T-helper 1 cell (primary cell): ENCODE measurements around the gene PHC2.
A peak's percentile ranks its signal among the peaks of the same experiment; 100 is the strongest.

Experiments
- DNase-seq, 5 donors: peaks; one replicate each; pipeline ENCODE4 v3.0.0-alpha.2; 2012 to 2020

The PHC2 gene

DNA sequence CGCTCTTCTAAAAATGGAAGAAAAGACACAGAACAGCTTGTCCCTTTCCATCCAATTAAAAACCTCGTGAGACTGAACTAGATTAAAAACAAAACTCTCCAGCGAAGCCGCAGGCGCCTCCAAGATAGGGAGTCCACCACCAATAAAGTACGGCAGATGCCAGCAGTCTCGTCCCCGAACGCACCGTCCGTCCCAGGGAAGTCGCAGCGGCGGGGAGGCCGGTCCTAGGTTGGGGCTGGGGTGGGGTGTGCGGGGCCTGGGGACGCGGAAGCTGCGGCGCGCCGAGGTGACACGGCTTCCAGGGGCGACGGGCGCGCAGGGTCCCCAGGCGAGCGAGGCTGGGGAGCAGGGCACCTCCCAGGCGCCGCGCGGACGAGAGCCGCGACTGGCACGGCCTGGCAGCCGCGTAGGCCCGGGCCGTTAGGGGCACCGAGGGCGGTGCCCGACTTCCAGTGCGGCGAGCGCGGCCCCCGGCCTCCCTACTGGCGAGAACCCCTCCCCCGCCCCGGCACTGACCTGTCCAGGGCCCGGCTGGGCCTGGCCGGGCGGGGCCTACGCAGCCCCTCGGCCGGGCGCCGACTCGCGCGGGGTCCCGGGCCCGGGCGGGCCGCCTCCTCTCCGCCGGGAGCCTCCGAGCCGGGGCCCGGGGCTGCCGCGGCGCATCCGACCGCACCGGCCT, 81.7 kb downstream of the PHC2 start:
- DNase-seq: peak; percentile 14 to 54 (median 39)

DNA sequence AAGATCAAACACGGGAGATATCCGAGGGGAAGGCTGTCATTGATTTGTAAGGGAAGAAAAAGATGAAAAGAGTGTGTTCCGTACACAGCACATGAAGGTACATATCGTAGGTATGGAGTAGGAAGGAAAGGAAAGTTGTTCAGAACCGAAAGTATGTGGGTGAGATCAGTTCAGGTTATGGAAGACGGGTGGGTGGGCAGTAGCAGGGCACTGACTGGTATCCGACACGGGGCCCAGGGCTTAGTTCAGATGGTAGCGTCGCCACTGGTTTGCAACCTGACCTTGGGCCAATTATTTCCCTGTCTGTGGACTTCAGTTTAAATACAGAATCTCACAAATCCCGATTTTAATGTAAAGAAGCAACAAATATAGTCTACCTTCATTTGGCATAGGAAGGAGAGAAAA, 82.2 kb downstream of the PHC2 start:
- peak in 2 of 5 donors; percentile 8 to 20 for DNase-seq

DNA sequence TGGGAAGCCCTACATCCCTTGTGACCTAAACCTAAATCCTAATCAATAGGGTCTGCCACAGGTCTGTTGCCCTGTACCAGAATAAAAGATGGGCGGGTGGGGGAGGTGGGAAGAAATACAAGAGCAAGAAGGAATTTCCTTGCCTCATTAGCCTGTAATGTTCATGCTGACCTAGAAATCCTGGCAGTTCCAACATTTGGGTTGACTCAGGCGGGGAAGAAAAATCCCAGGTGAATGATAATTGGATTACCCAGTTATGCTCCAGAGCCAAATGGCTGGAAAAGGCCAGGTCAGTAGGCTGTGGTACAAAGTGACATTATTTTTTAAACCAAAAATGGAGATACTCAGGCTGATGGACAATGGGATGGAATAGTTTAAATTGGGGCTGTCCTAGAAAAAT, 82.7 kb downstream of the PHC2 start:
- DNase-seq: no peak

DNA sequence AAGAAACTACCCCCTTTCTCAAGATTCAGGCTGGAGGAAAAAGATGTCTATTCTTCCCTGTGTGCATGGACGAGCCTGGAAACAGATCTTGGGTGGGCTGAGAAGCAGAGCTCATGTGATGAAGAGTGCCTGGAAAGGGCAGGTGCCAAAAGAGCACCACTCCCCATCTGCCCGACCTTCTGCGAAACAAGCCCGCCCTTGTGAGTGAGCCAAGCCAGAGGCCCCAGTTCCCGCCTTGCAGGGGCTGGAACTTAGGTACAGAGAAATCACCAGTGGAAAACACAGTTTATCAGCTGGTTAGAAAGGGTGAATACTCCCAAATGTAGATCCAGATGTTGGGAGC, 83.3 kb downstream of the PHC2 start:
- DNase-seq: no peak

DNA sequence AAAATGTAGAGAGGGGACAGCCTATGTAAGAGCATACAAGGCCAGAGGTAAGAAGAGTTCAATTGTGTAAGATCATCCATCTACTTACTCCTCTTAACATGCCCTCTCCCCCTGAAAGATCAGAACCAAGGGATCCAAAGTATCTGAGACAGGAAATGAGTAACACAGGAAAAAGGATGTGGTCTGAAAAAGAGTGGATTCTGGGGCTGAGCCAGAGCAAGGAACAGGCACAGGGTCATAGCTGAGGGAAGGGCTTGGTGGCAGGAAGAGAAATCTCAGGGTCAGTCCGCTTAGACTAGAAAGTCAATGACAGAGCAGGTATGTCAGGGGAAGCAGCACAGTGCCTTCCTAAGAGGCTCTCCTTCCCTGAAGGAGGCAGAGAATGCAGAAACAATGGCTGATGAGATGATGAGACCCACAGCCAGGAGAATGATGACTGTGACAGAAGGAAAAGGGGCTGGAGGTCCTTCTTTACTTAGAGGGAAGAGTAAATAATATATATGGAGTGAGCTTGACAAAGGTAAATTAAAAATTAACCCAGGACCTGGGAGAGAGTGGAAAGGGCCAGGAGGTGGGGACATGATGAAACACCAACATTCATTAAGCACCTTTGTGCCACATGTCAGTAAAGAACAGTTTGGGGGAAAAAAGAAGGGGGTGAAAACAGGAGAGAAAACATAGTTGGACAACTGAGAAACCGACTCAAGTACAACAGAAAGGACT, 83.8 kb downstream of the PHC2 start:
- DNase-seq: peak in 1 of 5 donors; percentile 13

DNA sequence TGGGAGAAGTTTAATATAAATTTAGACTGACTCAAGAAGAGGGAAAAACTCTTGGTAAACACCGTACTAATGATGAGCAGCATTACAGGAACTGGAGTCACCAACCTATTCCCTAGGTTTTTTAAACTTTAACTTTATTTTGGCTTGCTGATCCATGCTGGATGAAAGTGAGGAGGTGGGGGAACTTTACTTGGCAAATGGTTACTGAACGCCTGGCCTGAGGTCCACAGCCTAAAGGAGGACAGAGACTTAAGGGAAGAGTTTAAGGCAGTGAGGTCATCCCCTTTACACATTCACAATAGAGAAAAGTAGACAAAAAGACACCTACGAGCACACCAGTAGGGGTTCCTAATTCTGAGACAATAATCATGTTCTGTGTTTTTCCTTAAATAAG, 84.4 kb downstream of the PHC2 start:
- no peak for DNase-seq

DNA sequence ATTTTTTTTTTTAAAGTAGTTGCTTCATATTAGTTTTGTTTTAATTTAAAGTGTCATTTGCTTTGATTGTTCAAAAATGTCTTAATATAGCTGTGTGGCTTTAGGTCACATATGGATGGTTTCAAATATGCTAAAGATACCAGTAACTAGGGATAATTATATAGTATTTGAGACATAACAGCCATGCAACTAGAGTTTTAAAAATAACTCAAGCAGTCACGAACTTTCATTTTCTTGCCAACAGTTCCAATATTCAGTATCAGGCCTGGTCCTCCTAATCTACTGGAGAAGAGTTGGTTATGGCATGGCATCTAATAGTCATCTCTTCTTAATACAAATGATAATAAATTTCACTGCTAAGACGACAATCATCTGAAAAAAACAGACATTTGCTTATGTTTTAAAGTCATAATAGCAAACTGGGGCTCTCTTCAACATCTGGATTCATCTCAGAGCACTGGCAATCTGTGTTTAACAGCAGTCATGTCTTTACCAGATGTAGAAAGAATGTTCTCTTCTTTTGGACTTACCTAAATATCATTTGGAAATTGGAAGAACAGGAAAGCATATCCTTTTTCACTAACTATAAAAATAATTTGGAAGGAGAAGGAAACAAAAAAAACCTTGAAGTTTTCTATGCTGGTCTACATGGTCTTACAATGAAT, 85.9 kb downstream of the PHC2 start:
- no peak for DNase-seq

DNA sequence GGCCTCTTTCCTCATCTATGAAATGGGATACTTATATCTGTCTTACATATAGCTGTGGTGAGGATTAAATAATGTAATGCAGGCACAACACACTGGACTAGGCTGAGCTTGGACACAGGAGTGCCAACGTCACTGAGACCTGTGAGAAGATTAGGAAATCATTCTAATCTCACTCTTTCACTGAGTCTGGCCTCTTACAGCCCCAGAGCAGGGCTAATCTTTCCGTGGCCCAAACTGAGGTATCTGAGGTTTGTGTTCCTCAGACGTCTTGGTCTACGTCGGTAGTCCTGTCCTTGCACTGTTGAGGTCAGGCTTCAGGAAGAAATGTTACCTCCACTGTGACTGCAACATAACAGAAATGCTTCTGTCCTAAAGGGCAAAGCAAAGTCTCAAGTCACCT, 87.4 kb downstream of the PHC2 start:
- no peak for DNase-seq

DNA sequence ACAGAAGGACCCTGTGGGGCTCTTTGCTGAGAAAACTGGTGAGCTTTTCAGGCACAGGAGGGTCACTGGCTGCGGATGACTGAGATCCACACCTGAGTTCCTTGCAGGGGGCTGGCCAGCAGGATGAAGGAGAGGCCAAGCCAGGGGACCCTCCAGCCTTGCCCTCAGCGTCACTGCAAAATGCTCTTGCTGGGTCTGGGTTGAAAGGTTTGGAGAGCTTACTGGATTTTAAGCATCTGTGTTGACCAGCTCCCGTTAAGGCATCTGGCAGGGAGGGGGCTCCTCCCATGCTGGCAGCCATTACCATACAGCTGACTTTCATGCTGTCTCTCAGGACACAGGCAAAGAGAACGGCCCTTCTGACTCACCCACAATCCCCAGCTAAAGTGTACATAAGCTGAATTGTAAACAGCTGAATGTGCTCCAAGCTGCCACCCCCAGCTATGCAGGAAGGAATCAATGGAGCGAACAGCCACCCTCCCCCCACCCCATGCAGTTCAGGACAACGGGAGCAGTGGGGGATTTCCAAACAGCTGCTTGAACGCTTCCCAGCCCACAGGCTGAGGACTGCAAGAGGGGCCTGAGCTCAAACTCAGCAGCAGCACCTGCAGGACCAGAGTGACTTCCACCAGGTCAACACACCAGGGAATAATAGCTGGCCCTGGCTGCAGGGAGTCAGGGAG, 88.7 kb downstream of the PHC2 start:
- no peak for DNase-seq

DNA sequence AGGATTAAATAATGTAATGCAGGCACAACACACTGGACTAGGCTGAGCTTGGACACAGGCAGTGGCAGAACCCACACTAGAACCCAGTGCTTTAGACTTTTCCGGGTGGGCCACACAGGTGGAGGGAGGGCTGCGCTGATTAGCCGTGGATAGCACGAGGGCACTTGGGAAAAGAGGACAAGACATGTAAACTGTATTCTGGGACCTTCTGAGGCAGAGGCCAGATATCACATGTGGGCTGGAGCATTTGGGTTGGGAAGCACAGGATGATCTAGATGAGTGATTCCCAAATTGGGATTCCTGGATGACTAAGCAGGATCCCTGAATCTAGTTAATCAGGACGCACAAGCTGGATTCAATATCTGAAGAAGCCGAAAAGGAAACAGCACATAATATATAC, 89.7 kb downstream of the PHC2 start:
- DNase-seq: no peak

DNA sequence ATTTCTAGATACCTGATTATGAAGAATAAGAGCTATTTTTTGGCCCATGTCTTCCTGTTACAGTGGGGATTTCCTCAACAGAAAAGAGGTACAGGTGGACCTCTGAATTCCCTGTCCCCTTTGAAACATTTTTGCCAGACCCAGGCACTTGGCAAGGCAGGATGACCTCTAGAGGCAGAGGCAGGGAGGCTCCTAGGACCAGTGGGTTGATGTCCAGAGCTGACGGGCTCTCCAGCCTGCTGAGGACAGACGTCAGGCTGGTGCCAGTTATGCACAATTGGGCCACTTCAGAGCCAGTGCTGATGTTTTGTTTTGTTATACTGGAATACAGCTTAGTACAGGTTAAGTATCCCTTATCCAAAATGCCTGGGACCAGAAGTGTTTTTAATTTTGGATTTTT, 91.5 kb downstream of the PHC2 start:
- DNase-seq: no peak

DNA sequence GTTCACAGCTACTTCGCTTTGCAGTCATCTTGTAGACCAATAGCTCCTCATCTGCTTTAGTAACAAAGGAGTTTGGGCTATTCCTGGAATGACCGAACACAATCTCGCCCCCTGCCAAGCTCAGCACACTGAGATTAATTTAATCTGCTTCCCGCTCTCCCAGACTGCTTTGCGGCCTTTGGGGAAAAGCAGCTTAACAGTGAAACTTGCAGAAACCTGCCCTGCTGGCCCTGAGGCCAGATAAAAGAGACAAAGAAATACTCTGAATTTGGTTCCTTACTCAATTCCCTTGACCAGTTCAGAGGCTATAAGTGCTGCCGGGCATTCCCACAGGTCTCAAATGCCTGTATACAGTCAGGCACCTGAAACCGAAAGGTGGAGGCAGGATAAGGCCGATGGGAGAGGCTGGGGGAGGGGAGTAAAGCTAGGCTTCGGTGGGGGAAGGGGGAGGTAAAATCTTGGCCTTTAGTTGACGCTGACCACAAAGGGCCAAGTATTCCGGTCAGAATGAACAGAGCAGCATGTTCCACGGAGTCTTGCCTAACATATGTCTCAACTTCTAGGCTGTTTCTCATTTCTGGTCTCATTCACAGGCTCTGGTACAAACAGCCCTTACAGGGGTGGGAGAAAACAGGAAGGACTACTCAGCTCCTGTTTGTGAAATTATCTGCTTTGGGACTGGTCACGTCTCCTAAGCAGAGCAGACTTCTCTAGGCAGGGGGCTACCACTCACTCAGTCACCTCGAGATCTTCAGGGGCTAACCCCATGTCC, 92.3 kb downstream of the PHC2 start:
- DNase-seq: no peak

DNA sequence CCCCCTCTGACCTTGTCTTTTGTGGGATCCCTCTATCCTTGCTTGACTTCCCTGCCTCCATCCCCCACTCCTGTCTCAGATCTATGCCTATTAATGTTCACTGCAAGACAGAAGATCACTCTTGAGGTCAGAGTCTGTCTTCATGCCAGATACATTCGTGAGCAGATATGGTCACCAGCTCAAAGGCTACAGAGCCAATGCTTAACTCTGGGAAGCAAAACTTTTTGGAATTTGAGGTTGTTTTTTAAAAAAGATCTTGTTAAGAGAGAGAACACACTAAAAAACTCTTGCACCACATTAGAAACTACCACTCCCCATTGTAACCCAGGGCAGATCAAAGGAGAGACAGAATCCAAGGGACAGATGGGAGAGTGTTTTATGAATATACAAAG, 92.9 kb downstream of the PHC2 start:
- no peak for DNase-seq

DNA sequence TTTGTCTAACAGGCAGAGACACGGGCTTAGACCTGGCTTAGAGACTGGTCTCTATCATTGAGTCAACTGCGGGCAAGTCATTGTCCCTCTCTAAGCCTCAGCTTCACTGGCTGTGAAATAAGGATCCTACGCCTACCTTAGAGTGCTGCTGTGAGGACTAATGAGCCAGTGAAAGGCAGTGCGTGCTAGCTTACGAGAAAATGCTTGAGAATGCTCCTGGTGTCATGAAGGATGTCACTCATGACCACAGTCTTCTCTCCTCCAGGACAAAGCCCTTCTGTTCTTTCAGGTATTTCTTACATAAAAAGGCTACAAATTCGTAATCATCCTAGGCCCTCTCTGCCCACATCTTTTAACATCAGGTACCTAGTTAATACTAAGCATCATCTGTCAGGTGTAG, 93.5 kb downstream of the PHC2 start:
- DNase-seq: no peak

DNA sequence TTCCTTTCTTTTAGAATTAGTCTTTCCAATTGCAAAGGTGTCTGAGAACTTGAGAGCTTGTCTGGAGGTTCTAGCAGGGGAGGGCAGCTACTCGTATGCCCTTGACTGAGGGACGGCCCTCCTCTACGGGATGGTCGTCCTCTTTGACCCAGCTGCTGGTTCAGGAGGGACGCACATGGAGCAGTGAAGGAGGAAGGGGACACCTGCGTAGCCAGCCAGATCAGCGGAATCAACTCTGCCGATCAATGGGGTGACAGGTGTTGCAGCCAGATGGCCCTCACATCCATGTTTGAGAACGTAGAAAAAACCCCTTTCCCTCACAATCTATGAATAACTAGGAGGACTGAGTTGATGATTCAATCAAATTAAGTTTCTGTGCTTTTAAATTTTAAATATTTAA, 94.3 kb downstream of the PHC2 start:
- no peak for DNase-seq

DNA sequence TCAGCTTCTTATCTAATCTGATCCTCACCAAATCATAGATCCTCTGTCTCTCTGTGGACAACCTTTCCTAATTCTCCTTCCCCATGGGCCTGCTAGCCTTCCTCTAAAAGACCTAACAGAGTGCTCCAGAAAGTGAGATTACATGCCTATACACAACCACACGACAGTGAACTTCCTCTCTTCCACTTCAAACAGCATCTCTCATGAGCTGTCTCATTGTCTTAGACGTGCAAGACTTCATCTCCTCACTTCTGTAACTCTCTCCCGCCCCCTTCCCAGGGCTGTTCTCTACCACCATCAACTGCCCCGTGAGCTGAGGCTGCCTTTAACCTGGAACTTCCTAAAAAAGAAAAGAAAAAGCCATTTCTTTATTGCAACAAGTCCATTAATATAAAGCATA, 95.9 kb downstream of the PHC2 start:
- DNase-seq: no peak

DNA sequence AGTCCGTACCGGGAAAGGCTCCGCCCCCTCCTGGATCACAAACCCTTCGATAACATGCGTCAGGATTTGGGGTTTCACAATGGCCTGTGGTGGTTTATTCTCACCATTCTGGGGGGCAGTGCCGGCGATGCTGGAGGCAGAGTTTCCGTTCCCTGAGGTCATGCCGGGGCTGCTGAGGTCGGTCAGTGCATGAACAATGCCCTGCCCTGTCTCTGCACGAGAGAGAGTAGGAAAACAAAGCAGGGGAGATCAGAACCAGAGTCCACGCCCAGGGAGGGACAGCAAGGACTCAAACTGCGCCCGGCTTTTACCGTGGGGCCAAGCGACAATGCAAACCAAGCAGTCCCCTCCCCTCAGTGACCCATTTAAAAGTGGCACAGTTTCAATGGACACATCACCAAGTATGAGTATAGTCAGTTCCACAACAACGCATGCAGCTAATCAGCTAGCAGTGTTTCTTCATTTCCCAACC, 96.8 kb downstream of the PHC2 start:
- DNase-seq: no peak

DNA sequence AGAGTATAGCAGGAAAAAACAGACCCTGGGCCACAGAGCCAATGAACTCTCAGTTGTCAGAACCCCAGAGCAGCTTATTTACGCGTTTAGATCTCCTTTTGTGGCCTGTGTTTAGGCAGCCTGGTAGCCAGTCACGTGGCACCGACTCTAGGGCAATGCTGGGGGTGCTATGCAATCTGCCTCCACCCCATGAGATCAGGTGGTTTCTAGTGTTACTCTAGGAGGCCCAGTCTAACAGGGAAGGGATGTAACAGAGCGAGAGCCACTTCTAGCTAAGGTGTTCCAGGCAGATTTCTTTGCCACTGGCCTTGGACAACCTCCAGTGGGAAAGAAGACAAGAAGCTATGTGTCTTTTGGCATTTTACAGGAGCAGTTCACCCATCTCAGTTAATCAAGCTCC, 98.0 kb downstream of the PHC2 start:
- no peak for DNase-seq

DNA sequence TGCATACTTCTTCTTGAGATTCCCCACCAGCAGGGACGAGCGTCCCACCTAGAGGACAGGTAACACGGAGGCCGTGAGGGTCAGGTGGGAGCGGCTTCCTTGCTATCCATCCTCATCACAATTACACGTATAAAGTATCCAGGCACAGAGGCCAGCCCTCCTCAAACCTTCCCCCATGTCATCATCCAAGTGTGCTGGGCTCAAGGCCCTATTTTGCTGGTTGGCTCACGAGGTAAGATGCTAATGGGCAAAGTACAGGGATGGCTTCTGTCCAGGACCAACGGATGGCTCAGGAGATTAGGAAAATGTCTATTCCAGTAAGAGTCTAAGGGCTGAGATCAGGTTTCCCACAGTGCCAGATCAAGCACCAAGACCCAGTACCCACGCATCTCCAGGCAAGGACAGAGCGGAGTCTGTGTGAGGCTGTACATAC, 98.5 kb downstream of the PHC2 start:
- no peak for DNase-seq

DNA sequence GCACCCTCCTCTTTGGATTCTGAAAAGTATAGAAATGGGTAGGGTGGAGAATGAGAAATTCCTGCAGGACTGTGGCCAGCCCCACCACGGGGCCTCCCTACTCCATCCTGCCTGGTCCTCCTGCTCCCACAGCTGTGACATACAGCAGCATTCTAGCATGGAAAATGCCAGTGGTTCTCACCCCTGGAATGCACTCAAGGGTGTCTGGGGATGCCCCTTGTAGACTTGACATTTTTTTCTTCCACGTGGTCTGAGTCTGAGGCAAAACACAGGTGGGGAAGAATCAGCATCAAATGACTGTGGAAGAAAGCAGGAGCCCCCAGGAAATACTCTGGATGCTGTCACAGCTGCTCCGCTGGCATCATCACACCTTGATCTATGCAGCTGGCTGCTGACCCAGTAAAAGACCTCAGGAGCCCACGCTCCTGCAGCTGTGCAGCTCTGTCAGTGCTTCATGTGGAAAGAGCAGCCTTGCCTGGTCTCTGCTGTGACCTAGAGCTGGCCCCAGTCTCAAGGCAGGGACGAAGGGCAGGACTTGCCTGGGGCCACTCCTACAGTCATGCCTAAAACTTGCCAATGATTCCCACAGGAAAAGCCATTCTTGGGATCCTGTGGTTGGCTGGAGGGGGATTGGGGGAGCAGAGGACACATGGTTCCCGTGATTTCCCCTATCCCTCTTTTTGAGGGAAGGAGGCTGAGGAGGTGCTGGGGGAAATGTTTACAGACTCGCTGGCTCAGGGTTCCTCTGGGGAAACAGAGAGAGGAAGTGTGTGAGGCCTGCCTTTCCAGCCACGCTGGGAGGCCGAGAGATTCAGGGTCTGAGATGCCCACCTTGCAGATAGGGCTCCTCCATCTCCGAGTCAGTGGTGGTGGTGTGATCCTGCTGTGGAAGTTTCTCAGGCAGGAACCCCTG, 99.2 kb downstream of the PHC2 start:
- no peak for DNase-seq

DNA sequence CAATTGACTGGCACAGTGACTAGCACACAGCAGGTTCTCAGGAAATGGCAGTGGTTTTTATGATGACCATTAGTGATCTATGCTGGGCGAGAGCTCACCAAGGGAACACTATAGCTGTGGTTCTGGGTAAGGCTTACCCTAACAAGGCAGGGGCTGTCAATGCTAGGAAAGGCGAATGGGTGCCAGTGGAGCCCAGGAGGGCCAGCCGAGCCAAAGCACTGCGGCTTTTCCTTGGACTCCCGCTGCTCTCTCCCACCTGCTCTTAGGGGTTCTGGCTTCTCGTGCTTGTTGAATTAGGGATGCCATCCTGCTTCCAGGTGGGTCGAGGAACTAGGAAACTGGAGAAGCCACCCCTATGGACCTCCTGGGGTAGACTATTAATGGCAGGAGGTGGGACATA, 100.0 kb downstream of the PHC2 start:
- no peak for DNase-seq
